ENCODE results near the gene TMEM185B.
"Not testable (repeated sequence)": the region's sequence is repeated elsewhere in the genome, so short reads cannot be mapped to it uniquely, and the experiment has no call there.

TMEM185B gene

GRCh38 chr2:120204417-120204816 is 18.8 kb downstream of the TMEM185B start:
- DNase-seq (ENCODE audit: extremely low read depth, low read depth): no peak
- TF ChIP-seq CTCF (IDR thresholded peaks at IDR 0.05; ENCODE audit: low read depth, low read length): no peak

DNA sequence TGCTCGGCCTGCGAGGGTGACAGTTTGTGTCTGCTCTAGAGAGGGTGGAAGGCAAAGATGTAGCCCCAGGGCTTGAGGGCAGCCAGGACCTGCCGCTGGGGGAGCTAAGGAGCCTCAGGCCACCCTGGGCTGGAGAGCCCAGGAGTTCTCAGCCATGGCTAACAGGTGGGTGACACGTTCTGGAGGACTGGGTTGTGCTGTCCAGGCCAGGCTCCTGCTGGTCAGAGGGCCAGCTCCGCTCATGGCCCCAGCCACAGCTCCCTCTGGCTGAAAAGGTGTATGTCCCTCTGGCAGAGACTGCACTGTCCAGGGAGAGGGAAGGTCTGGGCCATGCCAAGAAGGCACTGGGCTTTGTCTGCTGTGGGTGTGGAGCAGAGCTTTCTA is 19.2 kb downstream of the TMEM185B start:
- DNase-seq (ENCODE audit: extremely low read depth, low read depth): no peak

DNA sequence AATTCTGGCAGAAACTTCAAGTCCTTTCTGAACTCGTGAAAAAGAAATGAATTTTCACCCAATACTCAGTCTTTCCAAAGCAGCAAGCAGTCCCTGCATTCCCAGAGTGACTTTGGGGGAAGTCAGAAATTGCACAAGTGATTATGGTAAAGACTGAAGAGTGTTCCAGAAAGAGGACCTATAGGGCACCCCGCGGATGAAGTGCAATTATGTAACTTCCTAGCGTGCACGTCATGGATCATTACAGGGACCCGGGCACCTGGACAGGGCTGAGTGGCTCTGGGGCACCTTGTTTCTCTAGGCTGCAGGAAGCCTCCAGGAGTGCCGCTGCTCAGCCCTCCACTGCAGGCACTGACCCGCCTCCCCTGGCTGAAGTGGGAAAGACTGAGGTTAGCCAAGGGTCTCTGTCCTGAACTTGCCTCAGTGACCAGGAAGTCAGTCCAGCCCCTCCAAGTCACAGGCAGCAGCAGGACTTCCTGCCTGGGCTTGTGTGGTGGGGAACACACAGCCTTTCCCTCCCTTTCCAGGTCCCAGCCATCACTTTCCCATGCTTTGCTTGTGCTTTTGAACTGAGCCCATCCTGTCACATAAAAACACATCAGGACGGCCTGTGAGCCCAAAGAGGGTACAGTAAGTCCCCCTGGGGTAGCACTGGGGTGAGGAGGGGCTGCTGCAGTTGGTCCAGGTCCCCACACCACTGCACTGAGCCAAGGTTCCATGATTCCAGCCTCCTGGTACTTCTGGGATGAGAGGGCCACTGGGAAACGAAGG is 19.8 kb downstream of the TMEM185B start:
- TF ChIP-seq CTCF (IDR thresholded peaks at IDR 0.05; ENCODE audit: low read depth, low read length): no peak
- no peak for DNase-seq (ENCODE audit: extremely low read depth, low read depth)

More for the DNA sequence above, 19.2 kb downstream of the TMEM185B start:
- no peak for TF ChIP-seq CTCF (IDR thresholded peaks at IDR 0.05; ENCODE audit: low read depth, low read length)

DNA sequence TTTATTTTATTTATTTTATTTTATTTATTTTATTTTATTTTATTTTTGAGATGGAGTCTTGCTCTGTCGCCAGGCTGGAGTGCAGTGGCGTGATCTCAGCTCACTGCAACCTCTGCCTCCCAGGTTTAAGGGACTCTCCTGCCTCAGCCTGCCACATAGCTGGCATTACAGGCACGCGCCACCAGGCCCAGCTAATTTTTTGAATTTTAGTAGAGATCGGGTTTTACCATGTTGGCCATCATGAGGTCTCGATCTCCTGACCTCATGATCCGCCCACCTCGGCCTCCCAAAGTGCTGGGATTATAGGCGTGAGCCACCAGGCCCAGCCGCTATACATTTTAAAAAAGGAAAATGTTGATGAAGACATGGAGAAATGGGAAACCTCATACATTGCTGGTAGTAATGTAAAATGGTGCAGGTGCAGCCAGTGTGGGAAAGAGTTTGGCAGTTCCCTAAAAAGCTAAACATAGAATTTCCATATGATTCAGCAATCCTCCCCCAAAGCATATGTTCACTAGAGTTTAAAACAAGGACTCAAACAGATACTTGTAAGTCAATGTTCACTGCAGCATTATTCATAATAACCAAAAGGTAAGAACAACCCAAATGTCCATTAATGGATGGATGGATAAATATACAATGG is 23.3 kb downstream of the TMEM185B start:
- DNase-seq (ENCODE audit: extremely low read depth, low read depth): not testable (repeated sequence)

GRCh38 chr2:120195553-120195952 is 27.6 kb downstream of the TMEM185B start:
- no peak for TF ChIP-seq CTCF (IDR thresholded peaks at IDR 0.05; ENCODE audit: low read depth, low read length)
- DNase-seq (ENCODE audit: extremely low read depth, low read depth): no peak

GRCh38 chr2:120192280-120192679 is 30.9 kb downstream of the TMEM185B start:
- DNase-seq (ENCODE audit: extremely low read depth, low read depth): no peak
- no peak for TF ChIP-seq CTCF (IDR thresholded peaks at IDR 0.05; ENCODE audit: low read depth, low read length)

- no peak for DNase-seq (ENCODE audit: extremely low read depth, low read depth)
Measured at GRCh38 chr2:120189189-120189588, 34.0 kb downstream of the TMEM185B start.

More at GRCh38 chr2:120189189-120189588, 34.0 kb downstream of the TMEM185B start:
- no peak for TF ChIP-seq CTCF (IDR thresholded peaks at IDR 0.05; ENCODE audit: low read depth, low read length)

Measured in AG09319 (cell line).